22Rv1 (cell line): ENCODE measurements around the gene E2F7.
"Not testable (repeated sequence)": the region's sequence is repeated elsewhere in the genome, so short reads cannot be mapped to it uniquely, and the experiment has no call there.

Source experiments
- ZFX ChIP-seq: fragments of 450-650 bp; IDR thresholded peaks from 2 replicates; pipeline ENCODE4 v1.6.1; 2017; ENCODE audit warnings: antibody characterized with exemption, borderline replicate concordance
- TF ChIP-seq, protein P1 (sequence below): fragments of 450-650 bp; IDR thresholded peaks from 2 replicates; pipeline ENCODE4 v1.5.1; 2017; ENCODE audit warnings: mild to moderate bottlenecking

DNA sequence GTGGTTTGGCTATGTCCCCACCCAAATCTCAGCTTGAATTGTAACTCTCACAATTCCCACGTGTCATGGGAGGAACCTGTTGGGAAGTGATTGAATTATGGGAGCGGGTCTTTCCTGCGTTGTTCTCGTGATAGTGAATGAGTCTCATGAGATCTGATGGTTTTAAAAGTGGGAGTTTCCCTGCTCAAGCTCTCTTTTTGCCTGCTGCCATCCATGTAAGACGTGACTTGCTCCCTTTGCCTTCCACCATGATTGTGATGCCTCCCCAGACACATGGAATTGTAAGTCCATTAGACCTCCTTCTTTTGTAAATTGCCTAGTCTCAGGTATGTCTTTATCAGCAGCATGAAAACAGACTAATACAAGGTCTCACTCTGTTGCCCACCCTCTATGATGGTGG, 8.5 kb upstream of the E2F7 start:
- not testable (repeated sequence) for TF ChIP-seq ZFX
- TF ChIP-seq, protein P1, sequence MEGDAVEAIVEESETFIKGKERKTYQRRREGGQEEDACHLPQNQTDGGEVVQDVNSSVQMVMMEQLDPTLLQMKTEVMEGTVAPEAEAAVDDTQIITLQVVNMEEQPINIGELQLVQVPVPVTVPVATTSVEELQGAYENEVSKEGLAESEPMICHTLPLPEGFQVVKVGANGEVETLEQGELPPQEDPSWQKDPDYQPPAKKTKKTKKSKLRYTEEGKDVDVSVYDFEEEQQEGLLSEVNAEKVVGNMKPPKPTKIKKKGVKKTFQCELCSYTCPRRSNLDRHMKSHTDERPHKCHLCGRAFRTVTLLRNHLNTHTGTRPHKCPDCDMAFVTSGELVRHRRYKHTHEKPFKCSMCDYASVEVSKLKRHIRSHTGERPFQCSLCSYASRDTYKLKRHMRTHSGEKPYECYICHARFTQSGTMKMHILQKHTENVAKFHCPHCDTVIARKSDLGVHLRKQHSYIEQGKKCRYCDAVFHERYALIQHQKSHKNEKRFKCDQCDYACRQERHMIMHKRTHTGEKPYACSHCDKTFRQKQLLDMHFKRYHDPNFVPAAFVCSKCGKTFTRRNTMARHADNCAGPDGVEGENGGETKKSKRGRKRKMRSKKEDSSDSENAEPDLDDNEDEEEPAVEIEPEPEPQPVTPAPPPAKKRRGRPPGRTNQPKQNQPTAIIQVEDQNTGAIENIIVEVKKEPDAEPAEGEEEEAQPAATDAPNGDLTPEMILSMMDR = not testable (repeated sequence)
